AG10803 (cell line): ENCODE results near the gene TMOD1.

Experiments used
- DNase-seq: peaks from one replicate; pipeline ENCODE4 v3.0.0; 2010; ENCODE audit warnings: low read depth
- H3K4me3 ChIP-seq: 2 replicates; pipeline ENCODE4 v1.5.1; 2011; ENCODE audit warnings: mild to moderate bottlenecking, low read length, control low read depth
- TF ChIP-seq, protein P1 (sequence below): conservative IDR thresholded peaks from 2 replicates; pipeline ENCODE4 v1.5.1; 2011; ENCODE audit warnings: mild to moderate bottlenecking, low read length, control low read depth, inconsistent platforms

The TMOD1 gene

DNA sequence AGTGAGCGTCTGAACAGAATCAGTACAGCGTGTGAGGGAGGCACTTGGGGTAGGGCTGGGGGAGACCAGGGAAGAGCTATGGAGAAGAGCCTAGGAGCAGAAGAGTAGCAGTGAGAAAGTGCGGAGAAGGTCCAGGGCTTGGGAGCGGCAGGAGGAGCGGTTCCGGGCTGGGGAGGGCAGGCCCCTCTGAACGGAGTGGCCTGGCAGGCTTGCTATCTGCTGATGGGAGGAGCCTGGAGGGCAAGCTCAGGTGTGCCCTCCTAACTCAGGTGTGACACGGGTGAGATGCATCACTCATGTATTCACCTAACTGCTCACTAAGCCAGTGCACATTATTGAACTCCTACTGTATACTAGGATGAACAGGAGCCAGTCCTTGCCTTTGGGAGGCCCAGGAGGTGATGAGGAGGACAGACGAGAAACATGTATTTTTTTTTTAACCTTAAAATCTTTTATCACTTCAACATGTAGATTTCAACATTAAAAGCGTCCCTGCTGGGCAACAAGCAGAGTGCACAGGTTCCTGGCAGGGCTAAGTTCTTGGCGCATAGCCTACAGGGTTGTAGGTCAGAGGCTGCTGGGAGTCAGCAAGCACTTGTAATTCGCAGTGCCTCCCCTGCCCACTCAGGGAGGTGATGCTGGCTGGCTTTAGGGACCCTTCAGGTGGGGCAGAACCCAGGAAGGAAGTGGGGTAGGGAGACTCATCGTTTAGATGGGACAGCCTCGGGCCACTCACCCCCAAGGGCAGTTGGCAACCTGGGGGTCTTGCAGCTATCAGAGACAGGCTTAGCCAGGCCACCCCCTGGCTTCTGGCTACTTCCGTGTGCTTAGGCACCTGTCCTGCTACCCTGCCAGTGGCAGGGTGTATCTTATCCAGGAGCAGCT, 55.5 kb downstream of the TMOD1 start:
- TF ChIP-seq, protein P1, sequence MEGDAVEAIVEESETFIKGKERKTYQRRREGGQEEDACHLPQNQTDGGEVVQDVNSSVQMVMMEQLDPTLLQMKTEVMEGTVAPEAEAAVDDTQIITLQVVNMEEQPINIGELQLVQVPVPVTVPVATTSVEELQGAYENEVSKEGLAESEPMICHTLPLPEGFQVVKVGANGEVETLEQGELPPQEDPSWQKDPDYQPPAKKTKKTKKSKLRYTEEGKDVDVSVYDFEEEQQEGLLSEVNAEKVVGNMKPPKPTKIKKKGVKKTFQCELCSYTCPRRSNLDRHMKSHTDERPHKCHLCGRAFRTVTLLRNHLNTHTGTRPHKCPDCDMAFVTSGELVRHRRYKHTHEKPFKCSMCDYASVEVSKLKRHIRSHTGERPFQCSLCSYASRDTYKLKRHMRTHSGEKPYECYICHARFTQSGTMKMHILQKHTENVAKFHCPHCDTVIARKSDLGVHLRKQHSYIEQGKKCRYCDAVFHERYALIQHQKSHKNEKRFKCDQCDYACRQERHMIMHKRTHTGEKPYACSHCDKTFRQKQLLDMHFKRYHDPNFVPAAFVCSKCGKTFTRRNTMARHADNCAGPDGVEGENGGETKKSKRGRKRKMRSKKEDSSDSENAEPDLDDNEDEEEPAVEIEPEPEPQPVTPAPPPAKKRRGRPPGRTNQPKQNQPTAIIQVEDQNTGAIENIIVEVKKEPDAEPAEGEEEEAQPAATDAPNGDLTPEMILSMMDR = no peak
- no peak for DNase-seq

DNA sequence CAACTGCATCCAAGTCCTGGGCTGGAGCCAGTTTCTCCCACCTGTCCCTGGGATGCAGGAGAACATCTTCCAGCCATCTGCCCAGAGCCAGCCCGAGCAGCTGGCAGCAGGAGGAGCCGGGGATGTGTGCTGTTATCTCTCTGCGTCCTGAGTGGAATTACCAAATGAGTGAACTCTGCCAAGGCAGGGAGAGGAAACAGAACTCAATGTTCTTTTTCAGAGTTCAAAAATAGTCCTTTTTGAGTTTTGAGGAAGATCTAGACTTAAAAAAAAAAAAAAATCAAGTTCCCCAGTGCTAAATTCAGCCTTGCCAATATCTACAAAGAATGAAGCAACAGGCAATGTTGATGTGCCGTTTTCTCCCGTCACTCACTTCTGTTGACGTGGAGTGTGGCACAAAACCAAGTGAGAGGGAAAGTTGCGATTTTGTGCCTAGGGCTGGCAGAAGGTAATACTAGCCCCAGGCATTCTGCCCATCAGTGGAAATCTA, 56.2 kb downstream of the TMOD1 start:
- DNase-seq = no peak
- H3K4me3 ChIP-seq = no peak overlapping the region
- TF ChIP-seq, protein P1 = no peak

More for the DNA sequence above, 55.5 kb downstream of the TMOD1 start:
- H3K4me3 ChIP-seq = no peak overlapping the region

DNA sequence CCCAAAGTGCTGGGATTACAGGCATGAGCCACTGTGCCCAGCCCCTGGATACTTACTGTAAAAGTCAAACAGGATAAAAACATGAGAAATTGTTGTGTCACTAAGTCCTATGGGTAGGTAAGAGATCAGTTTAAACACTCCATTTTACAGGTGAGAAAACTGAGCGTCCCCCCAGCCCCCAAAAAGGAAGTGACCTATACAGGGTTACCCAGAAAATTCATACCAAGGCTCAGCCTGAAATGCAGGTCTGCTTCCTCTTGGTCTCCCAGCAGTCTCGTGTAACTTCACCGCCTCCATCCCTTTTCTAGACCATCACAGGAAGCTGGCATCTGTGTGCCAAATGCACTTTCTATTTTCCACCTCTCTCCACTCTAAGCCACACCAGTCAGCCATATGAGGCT, 57.2 kb downstream of the TMOD1 start:
- TF ChIP-seq, protein P1 = no peak
- no peak for DNase-seq
- H3K4me3 ChIP-seq = no peak overlapping the region

DNA sequence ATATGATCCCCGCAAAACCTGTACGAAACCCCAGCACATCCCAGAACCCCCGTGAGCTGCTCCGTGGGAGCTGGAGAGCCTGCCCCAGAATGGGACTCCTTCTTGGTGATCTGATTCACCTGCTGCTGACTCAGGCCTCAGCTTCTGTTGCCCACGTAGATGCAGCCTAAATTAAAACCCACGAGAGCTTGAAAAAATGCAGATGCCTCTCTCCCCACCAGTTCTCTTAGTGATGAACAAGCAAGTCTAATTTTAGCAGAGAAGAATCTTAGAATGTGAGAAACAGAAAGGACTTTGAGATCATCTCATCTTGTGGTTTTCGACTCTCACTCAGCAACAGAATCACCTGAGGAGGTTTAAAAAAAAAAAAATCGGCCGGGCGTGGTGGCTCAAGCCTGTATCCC, 57.6 kb downstream of the TMOD1 start:
- no peak for DNase-seq
- TF ChIP-seq, protein P1 = no peak
- no peak overlapping the region for H3K4me3 ChIP-seq

DNA sequence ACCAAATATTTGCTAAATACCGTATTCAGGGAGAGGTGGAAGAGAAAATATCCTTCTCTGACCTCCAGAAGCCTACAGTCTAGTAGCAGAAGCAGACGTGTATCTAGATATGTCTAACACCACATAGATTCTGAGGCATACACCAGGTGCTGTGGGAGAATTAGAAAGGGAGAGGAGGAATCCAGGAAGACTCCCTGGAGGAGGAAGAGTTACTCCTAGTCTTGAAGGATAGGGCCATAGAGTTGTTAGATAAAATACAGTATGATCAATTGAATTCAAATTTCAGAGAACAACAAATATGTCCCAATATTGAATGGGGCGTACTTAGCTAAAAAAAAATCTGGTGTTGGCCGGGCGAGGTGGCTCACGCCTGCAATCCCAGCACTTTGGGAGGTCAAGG, 58.7 kb downstream of the TMOD1 start:
- TF ChIP-seq, protein P1 = no peak
- DNase-seq = no peak
- no peak overlapping the region for H3K4me3 ChIP-seq

DNA sequence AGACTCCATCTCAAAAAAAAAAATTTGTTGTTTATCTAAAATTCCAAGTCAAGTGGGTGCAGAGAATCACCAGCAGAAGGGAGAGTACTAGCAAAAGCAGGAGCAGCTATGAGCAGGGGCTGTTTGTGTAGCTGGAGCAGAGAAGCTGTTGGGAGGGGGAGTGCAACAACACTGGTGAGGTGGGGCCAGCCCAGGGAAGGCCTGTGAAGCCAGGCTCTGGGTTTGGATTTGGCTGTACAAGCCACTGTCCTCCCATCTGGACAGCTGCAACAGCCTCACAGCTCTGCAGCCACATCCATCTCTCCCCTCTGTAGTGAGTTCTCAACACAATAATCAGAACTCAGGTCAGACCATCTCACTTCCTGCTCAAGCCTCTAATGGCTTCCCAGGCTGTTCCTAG, 59.4 kb downstream of the TMOD1 start:
- TF ChIP-seq, protein P1 = no peak
- DNase-seq = no peak
- no peak overlapping the region for H3K4me3 ChIP-seq

DNA sequence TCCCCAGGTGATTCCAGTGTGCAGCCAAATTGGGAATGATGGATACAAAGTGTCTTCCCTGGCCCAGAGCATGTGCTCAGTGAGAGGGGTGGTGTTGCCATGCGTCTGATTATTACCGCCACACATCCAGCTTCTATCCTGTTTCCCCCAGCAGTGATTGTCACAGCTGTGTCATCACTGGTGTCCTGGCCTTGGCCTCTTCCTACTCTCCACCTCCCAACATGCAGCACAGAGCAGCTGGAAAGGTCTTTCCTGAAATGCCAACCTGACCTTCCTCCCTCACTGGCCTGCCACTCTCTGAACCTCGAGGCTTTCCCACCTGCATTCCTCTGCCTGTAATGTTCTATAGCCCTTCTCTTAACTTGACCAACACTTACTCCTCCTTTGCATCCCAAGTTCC, 60.0 kb downstream of the TMOD1 start:
- DNase-seq = no peak
- H3K4me3 ChIP-seq = no peak overlapping the region
- TF ChIP-seq, protein P1 = no peak
